NCI-H345 treated with DMSO at 0.1 percent for 48 hours (cell line): ENCODE data around the gene AMDHD2.
"Not testable (repeated sequence)": the region's sequence is repeated elsewhere in the genome, so short reads cannot be mapped to it uniquely, and the experiment has no call there.

Experiments used
- DNase-seq: peaks from one replicate; lab custom pipeline; 2025; ENCODE audit not compliant: unreplicated experiment; lab: John Stamatoyannopoulos, UW

Gene AMDHD2

GRCh38 chr16:2531696-2532493 lies 11.7 kb downstream of the AMDHD2 start:
- DNase-seq = peak; percentile 91

- DNase-seq = peak; percentile 74
Observed at GRCh38 chr16:2532494-2533141, 12.4 kb downstream of the AMDHD2 start.

- not testable (repeated sequence) for DNase-seq
Observed at GRCh38 chr16:2533142-2533755, 13.1 kb downstream of the AMDHD2 start.

GRCh38 chr16:2533912-2534311 lies 13.7 kb downstream of the AMDHD2 start:
- DNase-seq = no peak

GRCh38 chr16:2534335-2534734 lies 14.2 kb downstream of the AMDHD2 start:
- not testable (repeated sequence) for DNase-seq

- no peak for DNase-seq
Observed at GRCh38 chr16:2535625-2536013, 15.4 kb downstream of the AMDHD2 start.

- peak; percentile 85 for DNase-seq
Observed at GRCh38 chr16:2537451-2538379, 17.5 kb downstream of the AMDHD2 start, which contains the start of gene PDPK1. TSS of gene PDPK1 (plus strand) at chr16:2538021. CDS start at chr16:2538113, 92 bp downstream.

- DNase-seq = not testable (repeated sequence)
Observed at GRCh38 chr16:2539192-2539844, 19.1 kb downstream of the AMDHD2 start.

- DNase-seq = not testable (repeated sequence)
Observed at GRCh38 chr16:2539845-2540458, 19.8 kb downstream of the AMDHD2 start.

GRCh38 chr16:2540912-2541311 lies 20.7 kb downstream of the AMDHD2 start:
- DNase-seq = not testable (repeated sequence)

GRCh38 chr16:2541409-2541808 lies 21.2 kb downstream of the AMDHD2 start:
- DNase-seq = not testable (repeated sequence)

- not testable (repeated sequence) for DNase-seq
Observed at GRCh38 chr16:2543771-2544170, 23.6 kb downstream of the AMDHD2 start.

GRCh38 chr16:2550283-2550878 lies 30.2 kb downstream of the AMDHD2 start:
- not testable (repeated sequence) for DNase-seq

- DNase-seq = not testable (repeated sequence)
Observed at GRCh38 chr16:2551420-2551889, 31.3 kb downstream of the AMDHD2 start.

GRCh38 chr16:2554709-2555425 lies 34.7 kb downstream of the AMDHD2 start:
- DNase-seq = not testable (repeated sequence)

- not testable (repeated sequence) for DNase-seq
Observed at GRCh38 chr16:2557150-2557549, 37.0 kb downstream of the AMDHD2 start.

GRCh38 chr16:2560131-2560797 lies 40.1 kb downstream of the AMDHD2 start:
- DNase-seq = not testable (repeated sequence)

- not testable (repeated sequence) for DNase-seq
Observed at GRCh38 chr16:2560798-2561133, 40.6 kb downstream of the AMDHD2 start.
